Activated T-helper 1 cell treated with anti-CD3 and anti-CD28 coated beads, Interleukin-12 subunit alpha, Interleukin-12 subunit beta, Interleukin-2, Interleukin-4 antibody, amounts not matched to agents 30 ng/mL and 10 ng/mL and 1 ng/mL, durations not matched to agents 14 hours and 24 hours and 36 hours (primary cell): ENCODE results near the gene AKR1B15. TPM values are rescaled to one million over a fixed set of nuclear protein-coding genes. Genes with fewer than 3 reads are reported as not detected.

Experiments used
- DNase-seq: peaks from one replicate; pipeline ENCODE4 v3.0.0; 2021; ENCODE audit warnings: low spot score
- H3K27ac Mint-ChIP-seq: one replicate; pipeline ENCODE4 v1.8.0; 2021; ENCODE audit warnings: mild to moderate bottlenecking, mixed read lengths
- H3K27me3 Mint-ChIP-seq: one replicate; pipeline ENCODE4 v1.8.0; 2022; ENCODE audit warnings: mild to moderate bottlenecking, moderate library complexity, mixed read lengths; ENCODE audit not compliant: insufficient read depth
- H3K36me3 Mint-ChIP-seq: one replicate; pipeline ENCODE4 v1.8.0; 2021; ENCODE audit warnings: low read depth, mixed read lengths
- H3K4me1 Mint-ChIP-seq: one replicate; pipeline ENCODE4 v1.8.0; 2021; ENCODE audit warnings: low read depth, mixed read lengths
- H3K4me3 Mint-ChIP-seq: one replicate; pipeline ENCODE4 v1.8.0; 2021; ENCODE audit warnings: mild to moderate bottlenecking, moderate library complexity, mixed read lengths
- H3K9me3 Mint-ChIP-seq: one replicate; pipeline ENCODE4 v1.8.0; 2021; ENCODE audit warnings: mixed read lengths
- intact Hi-C: fragments of 100-400 bp; cut with micrococcal nuclease; formaldehyde crosslinking; loops from one replicate; pipeline ENCODE4 v1.15.1; 2024
- total RNA-seq: library from RNA; stranded (reverse); gene quantifications from 2 replicates; pipeline ENCODE4 v1.2.3, GENCODE V29; 2022

The AKR1B15 gene
- total RNA-seq, 1 donor from 2014 or later = not detected

DNA sequence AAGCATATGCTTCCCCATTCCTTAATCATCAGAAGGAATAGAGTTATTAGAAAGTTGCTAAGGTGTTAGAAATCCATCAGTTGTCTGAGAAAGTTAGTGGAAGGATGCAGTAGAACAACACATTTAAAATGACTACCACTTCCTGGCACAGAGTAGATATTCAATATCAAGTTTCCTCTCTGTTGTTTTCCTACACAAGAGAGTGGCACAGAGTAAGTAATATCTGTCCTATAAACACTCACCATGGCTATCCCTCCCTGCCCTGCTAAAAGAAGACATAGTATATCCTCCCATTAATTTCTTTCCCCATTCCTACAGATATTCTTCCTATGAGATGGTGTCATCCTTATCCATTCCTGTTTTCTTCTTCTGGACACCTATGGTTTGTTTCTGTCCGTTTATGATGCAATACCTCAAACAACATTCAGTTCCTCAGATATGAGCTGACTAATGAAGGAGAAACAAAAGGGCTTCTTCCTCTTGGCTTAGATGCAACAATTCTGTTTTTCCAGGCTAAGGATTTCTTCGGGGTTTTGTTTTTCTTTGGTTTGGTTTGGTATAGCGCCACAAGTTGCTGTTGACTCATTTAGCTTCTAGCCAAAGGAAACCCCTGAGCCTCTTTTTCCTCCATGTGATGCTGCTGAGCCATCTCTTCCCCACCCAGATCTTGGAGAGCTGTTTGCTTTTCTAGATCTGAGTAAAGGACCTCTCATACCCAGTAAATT is 64.9 kb downstream of the AKR1B15 start:
- H3K27ac Mint-ChIP-seq = peak overlapping the region; percentile 86
- peak; percentile 5 for DNase-seq
- peak overlapping the region; percentile 0 for H3K4me3 Mint-ChIP-seq
- intact Hi-C loops = loop anchor here (1.0 kb wide), 4 partner anchors 33 to 557 kb away; partner anchors contain the start of genes AKR1B1, BPGM and CYREN
- H3K27me3 Mint-ChIP-seq = peaks cover 15% of the 10 kb centered on the region
- peaks cover 4% of the 10 kb centered on the region for H3K36me3 Mint-ChIP-seq
- no peaks in the 10 kb centered on the region for H3K9me3 Mint-ChIP-seq
- H3K4me1 Mint-ChIP-seq = peaks cover 13% of the 10 kb centered on the region

DNA sequence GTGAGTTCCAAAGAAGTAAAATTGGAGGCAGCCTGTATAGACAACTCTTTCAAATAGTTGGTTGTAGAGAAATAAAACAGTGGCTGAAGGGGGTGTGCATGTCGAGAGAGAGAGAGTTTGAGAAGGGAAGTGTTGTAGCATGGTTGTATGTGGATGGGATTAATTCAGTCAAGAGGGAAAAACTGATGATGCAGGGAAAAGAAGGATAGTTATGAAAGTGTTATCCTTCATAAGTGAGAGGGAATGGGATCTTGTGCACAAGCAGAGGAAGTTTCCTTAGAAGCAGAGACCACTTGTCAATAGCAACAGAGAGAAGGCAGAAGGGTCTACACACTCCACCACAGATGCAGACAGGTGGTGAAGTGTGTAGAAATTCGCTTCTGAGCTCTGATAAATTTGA is 67.7 kb downstream of the AKR1B15 start:
- peaks cover 13% of the 10 kb centered on the region for H3K4me1 Mint-ChIP-seq

DNA sequence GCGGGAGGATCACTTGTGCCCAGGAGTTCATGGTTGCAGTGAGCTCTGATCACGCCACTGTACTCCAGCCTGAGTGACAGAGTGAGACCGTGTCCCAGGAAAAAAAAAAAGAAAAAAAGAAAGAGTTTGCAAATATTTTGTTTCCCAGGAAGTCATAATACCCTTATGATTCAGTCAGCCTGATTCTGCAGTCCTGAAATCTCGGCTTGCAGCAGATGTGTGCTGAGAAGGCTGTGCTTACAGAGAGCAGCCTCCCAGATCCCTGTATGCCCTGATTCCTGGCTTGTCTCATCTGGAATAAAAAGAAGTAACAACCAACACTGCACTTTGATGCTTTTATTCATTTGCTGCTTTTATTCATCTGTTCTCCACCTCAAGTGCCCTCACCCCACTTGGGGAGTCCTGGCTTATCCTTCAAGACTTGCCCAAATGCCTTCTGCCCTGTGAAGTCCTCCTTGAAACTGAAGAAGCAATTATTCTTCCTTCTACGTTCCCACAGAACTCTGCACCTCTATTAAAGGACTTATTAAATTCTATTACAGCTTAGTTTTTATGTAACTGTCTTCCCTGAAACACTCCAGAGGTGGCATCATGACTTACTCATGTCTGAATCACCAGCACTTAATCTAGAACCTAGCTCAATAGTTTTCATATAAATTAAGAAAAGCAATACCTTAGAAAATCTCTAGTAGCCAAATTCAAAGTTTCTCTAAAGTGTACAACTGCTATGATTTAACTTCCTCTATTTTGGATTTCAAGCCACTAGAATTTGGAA is 70.0 kb downstream of the AKR1B15 start:
- Mint-ChIP-seq H3K4me1 (peaks cover 5% of the 10 kb centered on the region), H3K9me3 (no peaks in the 10 kb centered on the region), H3K27ac (no peak overlapping the region), H3K36me3 (peaks cover 4% of the 10 kb centered on the region), H3K4me3 (no peak overlapping the region), H3K27me3 (peaks cover 19% of the 10 kb centered on the region)
- DNase-seq = no peak
- intact Hi-C loops = no loop called here

More for the DNA sequence above, 67.7 kb downstream of the AKR1B15 start:
- Mint-ChIP-seq H3K36me3 (peaks cover 4% of the 10 kb centered on the region), H3K4me3 (no peak overlapping the region), H3K9me3 (no peaks in the 10 kb centered on the region), H3K27me3 (peaks cover 7% of the 10 kb centered on the region), H3K27ac (no peak overlapping the region)
- DNase-seq = no peak
- intact Hi-C loops = no loop called here

DNA sequence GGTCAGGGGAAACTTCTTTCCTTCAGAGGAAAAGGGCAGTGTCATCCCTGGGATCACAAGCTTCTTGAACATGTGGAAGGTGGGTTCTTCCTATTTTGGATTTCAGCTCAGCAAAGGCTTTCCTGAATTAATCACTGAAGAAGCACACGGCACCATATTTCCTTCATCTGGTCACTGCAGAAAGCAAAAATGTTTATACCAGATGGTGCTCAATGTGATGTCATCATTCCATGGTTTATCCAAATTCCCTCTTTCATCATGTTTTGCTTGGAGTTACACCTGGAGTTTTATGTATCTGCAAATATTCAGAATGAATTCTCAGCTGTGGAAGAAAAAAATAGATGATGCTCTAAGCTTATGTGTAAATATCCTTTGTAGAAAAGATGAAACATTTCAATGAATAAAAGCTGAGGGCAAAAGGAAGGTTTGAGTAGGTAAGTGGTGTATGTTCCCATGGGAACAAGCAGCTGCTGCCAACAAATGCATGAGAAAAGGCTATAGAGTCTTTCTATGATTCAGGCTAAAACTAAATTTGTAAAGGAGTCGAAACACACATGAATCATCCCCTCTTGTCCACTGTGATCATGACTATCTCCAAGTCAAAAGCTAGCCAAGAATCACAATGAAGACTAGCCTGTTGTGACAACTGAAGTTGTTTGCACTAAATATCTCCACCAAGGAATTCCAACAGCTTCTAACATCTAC is 70.9 kb downstream of the AKR1B15 start:
- H3K36me3 Mint-ChIP-seq = peaks cover 4% of the 10 kb centered on the region
- intact Hi-C loops = no loop called here
- no peaks in the 10 kb centered on the region for H3K4me1 Mint-ChIP-seq
- H3K9me3 Mint-ChIP-seq = no peaks in the 10 kb centered on the region
- H3K4me3 Mint-ChIP-seq = no peak overlapping the region
- no peak for DNase-seq
- no peak overlapping the region for H3K27ac Mint-ChIP-seq
- peaks cover 23% of the 10 kb centered on the region for H3K27me3 Mint-ChIP-seq

DNA sequence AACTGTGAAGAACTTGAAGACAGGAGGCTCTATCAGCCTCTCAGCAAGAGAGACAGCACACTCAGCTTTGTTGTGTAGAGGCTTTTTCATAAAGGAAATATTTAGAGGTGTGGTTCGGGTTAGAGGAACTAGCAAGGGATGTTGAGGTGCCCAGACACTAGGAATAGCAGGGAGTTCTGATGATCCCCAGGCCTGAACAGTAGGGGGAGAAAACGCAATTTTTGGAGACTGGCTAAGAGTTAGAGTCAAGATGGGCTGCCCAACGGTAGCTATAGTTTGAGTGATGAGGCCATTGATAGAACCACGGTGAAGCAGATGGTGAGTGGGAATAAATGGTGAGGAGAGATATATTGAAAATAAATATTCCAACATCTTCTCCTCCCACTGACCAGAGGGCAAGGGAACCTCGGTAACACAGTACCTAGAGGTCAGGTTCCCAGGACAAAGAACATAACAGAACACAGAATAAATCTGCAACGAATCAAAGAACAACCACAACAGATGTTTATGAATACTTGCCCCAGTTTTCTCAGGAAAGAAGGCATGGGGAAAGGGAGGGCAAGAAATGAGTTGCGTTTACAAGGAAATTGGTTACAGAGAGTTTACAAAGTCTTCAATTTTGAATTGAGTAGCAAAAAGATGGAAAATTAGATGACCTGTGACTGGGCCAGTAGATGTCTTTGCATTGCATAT is 73.5 kb downstream of the AKR1B15 start:
- intact Hi-C loops = no loop called here
- DNase-seq = no peak
- H3K27me3 Mint-ChIP-seq = peaks cover 32% of the 10 kb centered on the region
- no peak overlapping the region for H3K4me3 Mint-ChIP-seq
- no peak overlapping the region for H3K27ac Mint-ChIP-seq
- no peaks in the 10 kb centered on the region for H3K4me1 Mint-ChIP-seq
- no peaks in the 10 kb centered on the region for H3K36me3 Mint-ChIP-seq
- no peaks in the 10 kb centered on the region for H3K9me3 Mint-ChIP-seq

DNA sequence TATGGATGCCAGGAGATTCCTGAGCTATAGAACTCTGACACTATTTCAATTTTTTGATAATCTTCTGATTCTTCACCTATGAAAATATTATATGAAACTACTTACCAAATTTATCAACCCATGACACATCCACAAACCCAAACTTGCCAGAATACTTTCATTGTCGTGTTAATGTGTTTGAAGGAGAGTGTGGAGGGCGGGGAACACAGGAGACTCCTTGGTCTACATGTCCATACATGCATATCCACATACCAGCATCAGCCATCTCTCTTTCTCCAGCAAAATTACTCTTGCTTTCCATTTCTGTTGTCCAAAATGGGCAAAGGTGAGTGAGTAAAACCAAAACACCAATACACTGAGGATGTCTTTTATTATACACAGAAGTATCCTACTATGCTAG is 74.3 kb downstream of the AKR1B15 start:
- H3K27me3 Mint-ChIP-seq = peaks cover 37% of the 10 kb centered on the region
- no peak overlapping the region for H3K4me3 Mint-ChIP-seq
- H3K27ac Mint-ChIP-seq = no peak overlapping the region
- H3K4me1 Mint-ChIP-seq = no peaks in the 10 kb centered on the region
- no peaks in the 10 kb centered on the region for H3K36me3 Mint-ChIP-seq
- DNase-seq = no peak
- H3K9me3 Mint-ChIP-seq = no peaks in the 10 kb centered on the region
- intact Hi-C loops = no loop called here

DNA sequence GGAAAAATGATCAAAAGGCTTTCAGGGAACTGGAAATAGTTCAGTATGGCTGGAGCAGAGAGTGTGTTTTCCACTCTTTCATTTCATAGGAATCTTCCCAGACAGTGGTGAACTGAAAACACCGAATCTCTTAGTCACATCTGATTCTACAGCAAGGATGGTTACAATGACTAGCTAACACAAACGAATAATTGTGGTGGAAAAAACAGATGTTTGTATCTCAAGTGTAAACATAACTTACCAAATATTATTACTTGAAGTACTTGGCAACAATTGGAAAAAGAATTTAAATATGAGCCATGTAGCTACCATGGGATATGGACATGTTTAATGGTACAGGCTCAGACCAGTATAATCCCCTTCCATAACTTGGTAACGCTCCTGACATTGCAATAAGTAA is 76.6 kb downstream of the AKR1B15 start:
- no peak for DNase-seq
- peaks cover 34% of the 10 kb centered on the region for H3K27me3 Mint-ChIP-seq
- intact Hi-C loops = no loop called here
- no peaks in the 10 kb centered on the region for H3K4me1 Mint-ChIP-seq
- H3K27ac Mint-ChIP-seq = no peak overlapping the region
- H3K4me3 Mint-ChIP-seq = no peak overlapping the region
- H3K36me3 Mint-ChIP-seq = no peaks in the 10 kb centered on the region
- no peaks in the 10 kb centered on the region for H3K9me3 Mint-ChIP-seq

DNA sequence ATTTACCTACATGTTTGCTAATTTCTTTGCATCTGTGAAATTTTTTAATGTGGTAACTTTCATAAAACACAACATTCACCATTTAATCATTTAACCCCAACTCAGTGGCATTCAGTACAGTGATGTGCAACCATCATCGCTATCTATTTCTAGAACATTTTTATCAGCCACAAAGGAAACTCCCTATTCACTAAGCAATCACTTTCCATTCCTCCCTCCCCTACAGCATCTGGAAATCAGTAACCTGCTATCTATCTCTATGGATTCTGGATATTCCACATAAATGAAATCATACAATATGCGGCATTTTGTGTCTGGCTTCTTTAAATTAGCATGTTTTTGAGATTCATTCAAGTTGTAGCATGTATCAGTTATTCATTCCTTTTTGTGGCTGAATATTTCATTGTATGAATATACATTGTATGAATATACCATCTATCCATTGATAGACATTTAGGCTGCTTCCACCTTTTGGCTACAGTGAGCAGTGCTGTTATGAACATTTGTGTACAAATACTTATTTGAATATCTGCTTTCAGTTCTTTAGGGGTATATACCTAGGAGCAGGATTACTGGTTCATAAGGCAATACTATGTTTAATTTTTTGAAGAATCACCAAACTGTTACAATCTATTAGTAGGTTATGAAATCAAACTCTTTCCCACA is 78.3 kb downstream of the AKR1B15 start:
- H3K4me1 Mint-ChIP-seq = no peaks in the 10 kb centered on the region
- peaks cover 35% of the 10 kb centered on the region for H3K27me3 Mint-ChIP-seq
- no peak overlapping the region for H3K27ac Mint-ChIP-seq
- intact Hi-C loops = no loop called here
- no peak for DNase-seq
- no peaks in the 10 kb centered on the region for H3K9me3 Mint-ChIP-seq
- no peaks in the 10 kb centered on the region for H3K36me3 Mint-ChIP-seq
- H3K4me3 Mint-ChIP-seq = no peak overlapping the region

DNA sequence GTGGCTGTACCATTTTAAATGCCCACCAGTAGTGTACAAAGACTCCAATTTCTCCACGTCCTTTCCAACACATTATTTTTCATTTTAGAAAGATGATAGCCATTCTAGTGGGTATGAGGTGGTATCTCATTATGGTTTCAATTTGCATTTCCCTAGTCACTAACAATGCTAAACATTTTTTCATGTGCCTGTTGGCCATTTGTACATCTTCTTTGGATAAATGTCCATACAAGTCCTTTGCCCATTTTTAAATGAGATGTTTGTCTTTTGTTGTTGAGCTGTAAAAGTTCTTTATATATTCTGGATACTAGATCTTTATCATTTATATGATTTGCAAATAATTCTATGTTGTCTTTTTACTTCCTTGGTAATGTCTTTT is 78.9 kb downstream of the AKR1B15 start:
- H3K9me3 Mint-ChIP-seq = no peaks in the 10 kb centered on the region
- H3K36me3 Mint-ChIP-seq = no peaks in the 10 kb centered on the region
- no peak overlapping the region for H3K4me3 Mint-ChIP-seq
- no peak for DNase-seq
- no peak overlapping the region for H3K27ac Mint-ChIP-seq
- intact Hi-C loops = no loop called here
- H3K4me1 Mint-ChIP-seq = no peaks in the 10 kb centered on the region
- peaks cover 30% of the 10 kb centered on the region for H3K27me3 Mint-ChIP-seq

DNA sequence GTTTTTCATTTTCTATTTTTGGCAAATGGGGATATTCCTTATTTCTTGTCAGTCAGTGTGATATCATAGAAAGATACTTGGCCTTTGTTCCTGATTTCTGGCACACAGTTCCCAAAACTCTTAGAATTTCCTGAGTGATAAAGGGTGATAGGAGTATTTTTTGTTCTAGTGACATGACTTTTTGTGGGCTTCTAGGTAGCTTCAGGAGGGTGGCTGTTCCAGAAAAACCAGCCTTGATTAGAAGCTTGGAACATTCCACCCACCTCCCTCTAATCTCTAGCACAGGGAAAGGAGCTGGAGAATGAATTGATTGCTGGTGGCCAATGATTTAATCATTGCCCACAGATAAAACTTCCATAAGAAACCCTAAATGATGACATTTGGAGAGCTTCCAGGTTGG is 80.5 kb downstream of the AKR1B15 start:
- intact Hi-C loops = no loop called here
- Mint-ChIP-seq H3K4me3 (no peak overlapping the region), H3K36me3 (no peaks in the 10 kb centered on the region), H3K4me1 (no peaks in the 10 kb centered on the region), H3K9me3 (no peaks in the 10 kb centered on the region), H3K27ac (no peak overlapping the region), H3K27me3 (peaks cover 22% of the 10 kb centered on the region)
- no peak for DNase-seq
